Prostate gland (tissue), 2 donors: ENCODE data around the gene SLC39A11. TPM values are rescaled to one million over a fixed set of nuclear protein-coding genes. Genes with fewer than 3 reads are reported as not detected.

Experiments used
- DNase-seq: peaks from one replicate; pipeline ENCODE4 v3.0.0-alpha.2; 2019; ENCODE audit warnings: low spot score
- H3K27ac ChIP-seq, 2 donors: fragments of 200-600 bp; sonication (generic); 2 replicates each; pipeline ENCODE4 v1.5.1; 2017 to 2019
- H3K27me3 ChIP-seq: fragments of 200-600 bp; sonication (generic); replicated peaks from 2 replicates; pipeline ENCODE4 v1.5.1; 2019; ENCODE audit not compliant: insufficient read depth
- H3K36me3 ChIP-seq, 2 donors: fragments of 200-600 bp; sonication (generic); 1 replicate in 1 of 2; 2 replicates in 1 of 2; pipeline versions ENCODE4 v1.5.1 to v1.8.1; 2017 to 2019
- H3K4me1 ChIP-seq: fragments of 200-600 bp; sonication (generic); replicated peaks from 2 replicates; pipeline ENCODE4 v1.5.1; 2019
- H3K4me3 ChIP-seq, 2 donors: fragments of 200-600 bp; sonication (generic); 2 replicates each; pipeline ENCODE4 v1.5.1; 2017 to 2019
- H3K9me3 ChIP-seq: fragments of 200-600 bp; sonication (generic); 2 replicates; pipeline ENCODE4 v1.5.1; 2017
- POLR2A ChIP-seq: fragments of 450-650 bp; IDR thresholded peaks from one replicate; pipeline ENCODE4 v1.6.1; 2016; ENCODE audit warnings: antibody characterized with exemption, mild to moderate bottlenecking
- POLR2AphosphoS5 ChIP-seq: sonication (generic); formaldehyde crosslinking; IDR thresholded peaks from one replicate; pipeline ENCODE4 v1.6.1; 2017; ENCODE audit warnings: antibody characterized with exemption
- WGBS: methylation state at CpG from one replicate; pipeline ENCODE4 v1.1.5; 2018; 5-methylcytosine and 5-hydroxymethylcytosine counted together
- intact Hi-C: fragments of 100-400 bp; cut with DNase I; formaldehyde crosslinking; loops from one replicate; pipeline ENCODE4 v1.14.2; 2022
- total RNA-seq, 2 donors: library from RNA; depleted of rRNA; stranded (reverse); fragments of >200 nt; gene quantifications; one replicate each; pipeline ENCODE4 v1.1.0, GENCODE V29; 2016
- TF ChIP-seq, protein P1 (sequence below), 4 experiments: fragments of 200-600 bp in 2 of 4; fragments of 450-650 bp in 2 of 4; sonication (generic) in 2 of 4; IDR thresholded peaks; 1 replicate in 3 of 4; 2 replicates in 1 of 4; pipeline ENCODE4 v1.5.1; 2016 to 2019; ENCODE audit warnings: antibody characterized with exemption in 4 of 4, mild to moderate bottlenecking in 2 of 4, moderate library complexity in 2 of 4

SLC39A11 gene
- total RNA-seq, 2 donors from 2014 or later: 15.1 to 29.7 TPM

DNA sequence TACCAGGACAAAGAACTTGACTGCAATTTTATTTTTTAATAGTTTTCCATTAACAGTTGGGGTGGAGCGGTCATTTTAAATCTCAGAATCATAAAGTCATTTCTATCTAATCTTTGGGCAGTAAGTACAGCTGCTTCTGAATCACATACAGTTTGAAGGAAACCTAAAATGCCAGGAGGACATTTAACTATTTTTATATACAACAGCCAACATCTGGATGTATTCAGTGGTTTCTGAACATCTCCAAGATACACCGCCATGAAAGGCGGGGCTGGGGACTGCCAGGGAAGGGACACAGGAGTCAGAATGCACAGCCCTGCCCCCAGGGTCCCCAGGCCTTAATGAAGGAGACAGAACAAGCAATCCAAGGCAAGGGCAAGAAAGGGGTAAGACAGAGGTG lies 392.3 kb downstream of the SLC39A11 start:
- H3K27me3 ChIP-seq: no peaks in the 10 kb centered on the region
- no peak overlapping the region for H3K4me3 ChIP-seq
- 92% methylated on average over 3 of the region's 3 CpGs for WGBS
- H3K27ac ChIP-seq: no peak overlapping the region
- TF ChIP-seq POLR2AphosphoS5: no peak
- TF ChIP-seq, protein P1, sequence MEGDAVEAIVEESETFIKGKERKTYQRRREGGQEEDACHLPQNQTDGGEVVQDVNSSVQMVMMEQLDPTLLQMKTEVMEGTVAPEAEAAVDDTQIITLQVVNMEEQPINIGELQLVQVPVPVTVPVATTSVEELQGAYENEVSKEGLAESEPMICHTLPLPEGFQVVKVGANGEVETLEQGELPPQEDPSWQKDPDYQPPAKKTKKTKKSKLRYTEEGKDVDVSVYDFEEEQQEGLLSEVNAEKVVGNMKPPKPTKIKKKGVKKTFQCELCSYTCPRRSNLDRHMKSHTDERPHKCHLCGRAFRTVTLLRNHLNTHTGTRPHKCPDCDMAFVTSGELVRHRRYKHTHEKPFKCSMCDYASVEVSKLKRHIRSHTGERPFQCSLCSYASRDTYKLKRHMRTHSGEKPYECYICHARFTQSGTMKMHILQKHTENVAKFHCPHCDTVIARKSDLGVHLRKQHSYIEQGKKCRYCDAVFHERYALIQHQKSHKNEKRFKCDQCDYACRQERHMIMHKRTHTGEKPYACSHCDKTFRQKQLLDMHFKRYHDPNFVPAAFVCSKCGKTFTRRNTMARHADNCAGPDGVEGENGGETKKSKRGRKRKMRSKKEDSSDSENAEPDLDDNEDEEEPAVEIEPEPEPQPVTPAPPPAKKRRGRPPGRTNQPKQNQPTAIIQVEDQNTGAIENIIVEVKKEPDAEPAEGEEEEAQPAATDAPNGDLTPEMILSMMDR (IDR thresholded peaks at IDR 0.05): no peak
- no peaks in the 10 kb centered on the region for H3K9me3 ChIP-seq
- intact Hi-C loops: no loop called here
- no peak for DNase-seq
- H3K4me1 ChIP-seq: no peaks in the 10 kb centered on the region
- no peaks in the 10 kb centered on the region for H3K36me3 ChIP-seq

GRCh38 chr17:72699545-72699944 lies 392.9 kb downstream of the SLC39A11 start:
- no peak for TF ChIP-seq POLR2AphosphoS5
- no peak for TF ChIP-seq POLR2A
- TF ChIP-seq, protein P1 (IDR thresholded peaks at IDR 0.05): no peak
- Histone ChIP-seq H3K9me3 (no peaks in the 10 kb centered on the region), H3K4me3 (no peak overlapping the region), H3K27ac (no peak overlapping the region), H3K27me3 (no peaks in the 10 kb centered on the region), H3K36me3 (no peaks in the 10 kb centered on the region), H3K4me1 (no peaks in the 10 kb centered on the region)
- 31% methylated on average over 4 of the region's 4 CpGs for whole genome bisulfite sequencing
- intact Hi-C loops: no loop called here
- no peak for DNase-seq

- no peak for DNase-seq
- no peaks in the 10 kb centered on the region for H3K4me1 ChIP-seq
- no peak overlapping the region for H3K27ac ChIP-seq
- no peaks in the 10 kb centered on the region for H3K9me3 ChIP-seq
- 75% methylated on average over 9 of the region's 9 CpGs for WGBS
- TF ChIP-seq, protein P1 (IDR thresholded peaks at IDR 0.05): no peak
- TF ChIP-seq POLR2AphosphoS5 (no peak), POLR2A (no peak)
- H3K4me3 ChIP-seq: no peak overlapping the region
- no peaks in the 10 kb centered on the region for H3K27me3 ChIP-seq
- H3K36me3 ChIP-seq: no peaks in the 10 kb centered on the region
- intact Hi-C loops: no loop called here
These were observed 394.8 kb downstream of the SLC39A11 start for GRCh38 chr17:72697602-72698146.

GRCh38 chr17:72696721-72697120 lies 395.8 kb downstream of the SLC39A11 start:
- no peaks in the 10 kb centered on the region for H3K9me3 ChIP-seq
- no peak overlapping the region for H3K27ac ChIP-seq
- no peak overlapping the region for H3K4me3 ChIP-seq
- intact Hi-C loops: no loop called here
- 79% methylated on average over 8 of the region's 8 CpGs for WGBS
- no peaks in the 10 kb centered on the region for H3K36me3 ChIP-seq
- no peaks in the 10 kb centered on the region for H3K4me1 ChIP-seq
- no peak for DNase-seq
- no peak for TF ChIP-seq POLR2AphosphoS5
- H3K27me3 ChIP-seq: no peaks in the 10 kb centered on the region

GRCh38 chr17:72696156-72696555 lies 396.3 kb downstream of the SLC39A11 start:
- DNase-seq: no peak
- Histone ChIP-seq H3K4me3 (no peak overlapping the region), H3K9me3 (no peaks in the 10 kb centered on the region), H3K27me3 (no peaks in the 10 kb centered on the region), H3K36me3 (no peaks in the 10 kb centered on the region), H3K27ac (no peak overlapping the region), H3K4me1 (no peaks in the 10 kb centered on the region)
- 91% methylated on average over 9 of the region's 9 CpGs for WGBS
- TF ChIP-seq POLR2AphosphoS5 (no peak), POLR2A (no peak)
- TF ChIP-seq, protein P1 (IDR thresholded peaks at IDR 0.05): no peak
- intact Hi-C loops: no loop called here
